GM12865 (cell line): ENCODE data around the gene SH3PXD2A.
"Not testable (repeated sequence)": the region's sequence is repeated elsewhere in the genome, so short reads cannot be mapped to it uniquely, and the experiment has no call there.

Experiments used
- DNase-seq: peaks from one replicate; pipeline ENCODE4 v3.0.0; 2010; ENCODE audit warnings: low read depth
- H3K4me3 ChIP-seq: 2 replicates; pipeline ENCODE4 v1.5.1; 2011; ENCODE audit warnings: mild to moderate bottlenecking, low read depth, low read length, control low read depth
- CTCF ChIP-seq: IDR thresholded peaks from 2 replicates; pipeline ENCODE4 v1.5.1; 2011; ENCODE audit warnings: low read length, control low read depth, low read depth, inconsistent platforms; ENCODE audit not compliant: insufficient read depth; ENCODE audit errors: missing control alignments

Gene SH3PXD2A

GRCh38 chr10:103764296-103765088 is 90.9 kb downstream of the SH3PXD2A start:
- DNase-seq: no peak
- no peak for TF ChIP-seq CTCF
- no peak overlapping the region for H3K4me3 ChIP-seq

- no peak overlapping the region for H3K4me3 ChIP-seq
- peak; percentile 63 for DNase-seq
- TF ChIP-seq CTCF: no peak
Observed at GRCh38 chr10:103763374-103764202, 91.8 kb downstream of the SH3PXD2A start.

- no peak overlapping the region for H3K4me3 ChIP-seq
- DNase-seq: no peak
- no peak for TF ChIP-seq CTCF
Observed at GRCh38 chr10:103762916-103763315, 92.5 kb downstream of the SH3PXD2A start.

- DNase-seq: no peak
- TF ChIP-seq CTCF: no peak
- H3K4me3 ChIP-seq: no peak overlapping the region
Observed at GRCh38 chr10:103762162-103762561, 93.2 kb downstream of the SH3PXD2A start.

- DNase-seq: no peak
- H3K4me3 ChIP-seq: no peak overlapping the region
- TF ChIP-seq CTCF: no peak
Observed at GRCh38 chr10:103761075-103761920, 94.1 kb downstream of the SH3PXD2A start.

- not testable (repeated sequence) for DNase-seq, H3K4me3 ChIP-seq
Observed at GRCh38 chr10:103760233-103760632, 95.1 kb downstream of the SH3PXD2A start.
